ENCODE data around the gene DIPK1B.

The DIPK1B gene

DNA sequence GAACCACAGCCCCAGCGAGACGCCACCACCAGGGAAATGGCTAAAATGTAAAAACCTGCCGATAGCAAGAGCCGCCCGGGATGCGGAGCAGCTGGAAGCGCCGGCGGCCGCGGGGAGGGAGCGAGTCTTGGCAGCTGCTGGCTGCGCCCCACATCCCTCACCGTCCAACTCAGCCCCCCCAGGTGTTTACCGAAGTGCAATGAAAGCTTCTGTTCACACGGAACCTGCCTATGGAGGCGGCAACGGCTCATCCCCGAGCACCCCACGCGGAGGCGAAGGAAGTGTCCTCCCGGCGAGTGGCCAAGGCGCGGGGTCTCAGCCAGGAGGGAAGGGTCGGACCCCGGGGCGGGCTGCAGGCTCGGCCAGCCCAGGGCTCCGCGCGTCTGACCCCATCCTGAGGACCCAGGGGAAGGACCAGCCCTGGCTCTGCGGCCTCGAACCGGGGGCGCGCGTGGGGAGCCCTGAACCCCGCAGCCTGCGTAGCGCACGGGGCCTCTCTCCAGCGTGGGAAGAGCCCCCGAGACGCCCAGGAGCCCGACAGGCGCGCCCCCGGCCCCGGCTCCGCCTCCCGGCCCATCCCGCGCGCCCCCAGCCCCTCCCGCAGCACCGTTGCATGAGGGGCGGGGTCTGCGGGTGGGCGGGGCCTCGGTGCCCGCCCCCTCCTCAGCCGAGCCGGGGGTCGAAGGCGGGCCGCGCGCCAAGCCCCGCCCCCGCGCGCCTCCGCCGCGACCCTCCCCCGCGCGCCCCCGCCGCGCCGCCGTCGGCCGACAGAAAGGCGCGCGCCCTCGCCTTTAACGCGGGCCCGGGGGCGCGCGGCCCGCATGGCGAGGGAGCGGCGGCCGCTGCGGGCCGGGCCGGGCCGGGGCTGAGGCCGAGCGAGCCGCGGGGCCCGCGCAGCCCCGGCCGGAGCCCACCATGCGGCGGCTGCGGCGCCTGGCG lies at the start of gene DIPK1B:
DIPK1B (plus strand) TSS at position 822 of the 939 bp plus-strand sequence; CDS start at position 916, 94 bp downstream.
- DNase-seq = no peak

GRCh38 chr9:136662656-136663581 lies 49.5 kb upstream of the DIPK1B start, which contains the start of gene EGFL7:
TSS of gene EGFL7 (plus strand) at chr9:136662916. CDS start at chr9:136668283, 5,367 bp downstream.
- no peak for DNase-seq

DNA sequence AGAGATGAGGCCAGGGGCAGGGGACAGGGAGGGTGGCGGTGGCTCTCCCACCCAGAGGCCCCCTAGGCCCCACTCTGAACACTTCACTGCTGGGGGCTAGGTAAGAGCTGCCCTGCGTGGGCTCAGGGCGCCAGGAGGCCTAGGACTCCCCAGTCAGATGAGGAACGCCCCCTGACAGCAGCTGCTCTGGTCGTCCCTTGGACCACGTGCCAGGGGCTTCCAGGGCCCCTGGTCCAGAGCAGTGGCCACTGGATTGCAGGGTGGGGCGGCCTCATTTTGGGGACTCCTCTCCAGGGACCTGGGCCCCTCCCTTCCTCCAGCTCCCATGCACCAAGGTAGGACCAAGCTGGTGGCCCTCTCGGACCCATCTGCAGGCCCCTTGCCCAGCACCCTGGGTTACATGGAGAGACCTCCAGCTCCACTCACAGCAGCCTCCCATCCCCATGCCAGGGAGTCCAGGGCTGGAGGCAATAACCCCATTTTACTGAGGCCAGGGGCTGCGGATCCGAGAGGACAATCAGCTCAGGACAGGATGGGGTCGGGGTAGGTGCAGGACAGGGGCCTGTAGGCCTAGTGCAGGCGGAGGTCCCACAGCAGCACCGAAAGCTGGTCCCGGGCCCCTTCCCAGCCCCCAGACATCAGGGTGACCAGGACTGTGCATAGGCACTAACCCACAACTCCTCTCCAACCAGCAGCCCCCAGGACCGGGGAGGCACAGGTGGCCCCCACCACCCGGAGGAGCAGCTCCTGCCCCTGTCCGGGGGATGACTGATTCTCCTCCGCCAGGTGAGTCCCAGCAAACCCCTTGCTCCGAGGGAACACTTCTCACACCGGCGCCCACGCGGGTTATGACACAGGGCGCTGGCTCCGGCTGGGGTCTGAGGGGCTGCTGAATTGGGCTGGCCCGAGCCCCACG lies 48.1 kb upstream of the DIPK1B start:
- no peak for DNase-seq

GRCh38 chr9:136665111-136665703 lies 47.2 kb upstream of the DIPK1B start:
- DNase-seq = no peak

DNA sequence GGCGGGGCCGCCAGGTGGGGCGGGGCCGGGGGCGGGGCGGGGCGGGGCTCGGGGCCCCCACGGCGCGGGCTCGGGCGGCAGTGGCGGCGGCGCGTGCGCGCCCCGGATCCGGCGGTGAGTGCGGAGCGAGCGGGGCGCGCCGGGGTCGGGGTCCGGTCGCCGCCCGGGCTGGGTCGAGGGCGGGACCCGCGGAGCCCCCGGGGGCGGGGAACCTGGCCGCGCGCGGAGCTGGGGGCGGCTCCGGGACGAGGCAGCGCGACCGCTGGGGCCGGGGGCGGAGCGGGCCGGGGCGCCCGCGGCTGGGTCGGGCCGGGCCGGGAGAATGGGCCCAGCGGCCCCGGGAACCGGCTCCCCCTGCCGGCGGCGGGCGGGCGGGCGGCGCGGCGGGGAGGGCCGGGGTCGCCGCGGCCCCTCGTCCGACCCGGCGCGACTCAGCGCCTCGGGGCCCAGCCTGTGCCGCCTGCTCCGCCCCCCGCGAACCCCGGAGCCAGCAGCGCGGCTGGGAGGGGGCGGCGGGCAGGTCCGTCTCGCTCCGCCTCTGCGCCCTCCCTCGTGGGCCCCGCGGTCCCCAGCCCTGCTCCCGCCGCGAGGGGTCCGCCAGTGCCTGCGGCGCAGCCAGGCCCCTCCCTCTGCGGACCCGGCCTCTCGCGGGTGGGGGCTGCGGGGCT lies 46.5 kb upstream of the DIPK1B start:
- DNase-seq = no peak

DNA sequence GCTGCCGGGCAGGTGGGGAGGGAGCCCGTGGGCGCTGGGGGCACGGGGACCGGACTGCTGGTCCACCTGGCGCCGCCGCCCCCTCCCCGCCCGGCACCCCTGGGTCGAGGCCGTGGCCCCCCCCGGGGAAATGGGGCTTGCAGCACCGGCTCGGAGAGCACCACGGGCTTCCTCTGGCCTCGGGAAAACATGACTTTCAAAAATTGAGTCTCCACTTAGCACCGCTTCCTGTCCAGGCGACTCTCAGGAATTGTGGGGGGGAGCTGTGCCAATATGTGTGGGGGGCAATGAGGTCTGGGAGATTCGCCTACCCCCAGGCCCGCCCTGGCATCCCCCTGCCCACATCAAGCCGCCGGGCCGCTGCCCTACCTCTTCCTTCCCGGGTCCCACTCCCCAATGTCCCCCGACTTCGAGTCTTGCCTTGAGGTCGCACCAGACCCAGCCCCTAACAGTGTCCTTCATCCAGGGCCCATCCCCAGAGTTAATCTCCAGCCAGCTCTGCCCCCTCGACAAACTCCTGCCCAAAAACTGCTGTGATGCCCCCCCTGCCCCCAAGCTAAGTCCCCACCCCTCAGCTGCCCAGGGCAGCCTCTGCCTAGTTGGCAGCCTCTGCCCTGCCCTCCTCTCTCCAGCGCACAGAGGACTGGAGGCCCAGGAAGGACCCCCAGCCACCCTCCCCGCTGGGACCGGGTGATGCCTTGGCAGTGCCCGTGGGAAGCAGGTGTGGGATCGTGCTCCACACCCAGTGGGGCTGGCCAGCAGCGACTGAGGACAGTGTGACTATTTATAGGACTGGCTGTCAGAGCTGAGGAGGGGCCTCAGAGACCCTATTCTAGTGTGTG lies 45.8 kb upstream of the DIPK1B start:
- DNase-seq = no peak

DNA sequence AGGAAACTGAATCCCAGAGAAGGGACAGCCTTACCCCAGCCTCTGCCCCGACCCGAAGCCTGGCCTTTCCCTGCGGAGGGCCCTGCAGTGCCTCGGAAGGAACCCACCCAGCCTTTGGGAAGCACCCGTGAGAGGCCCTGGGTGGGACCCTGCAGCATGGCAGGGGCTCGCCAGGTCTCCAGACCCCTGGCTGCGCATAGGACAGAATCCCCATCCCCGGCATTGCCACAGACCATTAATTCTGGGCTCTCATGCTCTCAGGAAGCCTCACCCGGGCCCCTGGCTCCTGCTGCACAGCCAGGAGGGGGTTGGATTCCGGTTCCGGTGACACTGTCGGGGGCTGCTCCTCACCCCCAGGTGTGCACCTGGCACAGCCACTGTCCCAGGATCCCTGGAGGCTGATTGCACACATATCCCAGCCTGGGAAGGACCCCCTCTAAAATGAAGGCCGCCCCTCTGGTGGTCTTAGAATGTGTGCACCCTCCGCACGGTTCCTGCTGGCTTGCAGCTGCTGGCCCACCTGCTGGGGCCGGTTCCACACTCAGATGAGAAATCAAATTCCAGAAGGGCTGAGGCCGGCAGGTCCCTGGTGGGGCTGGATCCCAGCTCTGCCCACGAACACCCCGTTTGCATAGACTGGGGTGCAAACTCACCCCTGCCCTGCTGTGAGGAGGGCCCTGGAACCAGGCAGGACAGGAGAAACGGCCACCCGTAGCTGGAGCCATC lies 45.0 kb upstream of the DIPK1B start:
- peak; percentile 32 for DNase-seq

DNA sequence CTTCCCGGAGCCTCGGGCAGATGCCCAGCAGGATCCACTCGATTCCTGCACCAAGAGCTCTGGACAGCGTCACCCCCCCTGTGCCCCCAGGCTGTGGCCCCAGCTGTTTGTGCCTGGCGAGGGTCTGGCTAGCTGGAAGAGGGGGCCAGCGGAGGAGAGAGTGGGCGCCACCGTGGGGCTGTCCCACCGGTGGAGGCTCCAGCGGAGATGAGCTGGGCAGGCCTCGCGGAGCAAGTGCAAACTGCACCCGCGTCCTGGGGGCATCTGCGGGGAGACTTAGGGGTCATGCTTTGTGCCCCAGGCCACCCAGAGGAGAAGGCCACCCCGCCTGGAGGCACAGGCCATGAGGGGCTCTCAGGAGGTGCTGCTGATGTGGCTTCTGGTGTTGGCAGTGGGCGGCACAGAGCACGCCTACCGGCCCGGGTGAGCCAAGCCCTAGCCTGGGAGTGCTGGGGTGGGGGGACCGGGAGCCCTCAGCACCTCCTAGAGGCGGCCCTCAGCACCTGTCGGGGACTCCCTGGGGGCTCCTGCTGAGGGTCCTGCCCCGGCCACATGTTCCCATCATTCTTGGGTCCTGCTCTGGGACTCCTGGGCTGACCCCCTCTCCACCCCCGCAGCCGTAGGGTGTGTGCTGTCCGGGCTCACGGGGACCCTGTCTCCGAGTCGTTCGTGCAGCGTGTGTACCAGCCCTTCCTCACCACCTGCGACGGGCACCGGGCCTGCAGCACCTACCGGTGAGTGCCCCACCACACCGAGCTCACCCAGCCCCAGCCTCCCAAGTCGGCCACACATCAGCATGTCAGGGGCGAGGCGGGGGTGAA lies 44.2 kb upstream of the DIPK1B start:
- no peak for DNase-seq

DNA sequence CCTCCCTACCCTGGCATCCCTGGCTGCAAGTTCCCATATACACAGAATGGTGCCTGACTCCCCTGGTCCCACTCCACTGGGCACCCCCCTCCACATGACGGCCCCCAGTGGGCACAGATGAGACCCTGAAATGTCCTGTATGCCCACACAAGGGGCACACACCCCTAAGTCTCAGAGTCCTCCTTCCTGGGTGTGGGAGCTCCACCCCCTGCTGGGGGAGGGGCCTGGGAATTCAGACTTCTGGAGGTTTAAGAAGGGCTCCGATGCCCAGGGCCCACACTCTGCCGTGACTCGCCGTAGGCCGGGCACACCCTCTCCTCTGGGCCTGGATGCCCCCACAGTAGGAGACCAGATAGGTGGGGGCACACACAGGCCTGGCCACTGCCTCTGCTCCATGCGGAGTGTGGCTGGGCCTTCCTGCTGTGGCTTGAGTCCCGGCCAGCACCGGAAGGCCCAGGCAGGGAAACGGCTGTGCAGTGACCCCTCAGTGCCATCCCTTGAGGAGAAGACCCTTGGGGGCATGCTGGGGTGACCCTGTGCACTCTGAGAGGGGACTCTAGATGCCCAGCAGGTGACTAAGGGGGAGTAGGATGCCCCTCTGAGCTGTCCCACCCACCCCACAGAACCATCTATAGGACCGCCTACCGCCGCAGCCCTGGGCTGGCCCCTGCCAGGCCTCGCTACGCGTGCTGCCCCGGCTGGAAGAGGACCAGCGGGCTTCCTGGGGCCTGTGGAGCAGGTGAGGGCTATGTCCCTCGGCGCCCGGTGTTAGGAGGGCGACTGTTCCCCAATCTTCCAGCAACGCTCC lies 43.2 kb upstream of the DIPK1B start:
- DNase-seq = no peak

- DNase-seq = no peak
These were observed 42.4 kb upstream of the DIPK1B start for GRCh38 chr9:136669791-136670464.

- no peak for DNase-seq
These were observed 41.7 kb upstream of the DIPK1B start for GRCh38 chr9:136670576-136671253.

GRCh38 chr9:136671254-136671614 lies 41.1 kb upstream of the DIPK1B start:
- no peak for DNase-seq

DNA sequence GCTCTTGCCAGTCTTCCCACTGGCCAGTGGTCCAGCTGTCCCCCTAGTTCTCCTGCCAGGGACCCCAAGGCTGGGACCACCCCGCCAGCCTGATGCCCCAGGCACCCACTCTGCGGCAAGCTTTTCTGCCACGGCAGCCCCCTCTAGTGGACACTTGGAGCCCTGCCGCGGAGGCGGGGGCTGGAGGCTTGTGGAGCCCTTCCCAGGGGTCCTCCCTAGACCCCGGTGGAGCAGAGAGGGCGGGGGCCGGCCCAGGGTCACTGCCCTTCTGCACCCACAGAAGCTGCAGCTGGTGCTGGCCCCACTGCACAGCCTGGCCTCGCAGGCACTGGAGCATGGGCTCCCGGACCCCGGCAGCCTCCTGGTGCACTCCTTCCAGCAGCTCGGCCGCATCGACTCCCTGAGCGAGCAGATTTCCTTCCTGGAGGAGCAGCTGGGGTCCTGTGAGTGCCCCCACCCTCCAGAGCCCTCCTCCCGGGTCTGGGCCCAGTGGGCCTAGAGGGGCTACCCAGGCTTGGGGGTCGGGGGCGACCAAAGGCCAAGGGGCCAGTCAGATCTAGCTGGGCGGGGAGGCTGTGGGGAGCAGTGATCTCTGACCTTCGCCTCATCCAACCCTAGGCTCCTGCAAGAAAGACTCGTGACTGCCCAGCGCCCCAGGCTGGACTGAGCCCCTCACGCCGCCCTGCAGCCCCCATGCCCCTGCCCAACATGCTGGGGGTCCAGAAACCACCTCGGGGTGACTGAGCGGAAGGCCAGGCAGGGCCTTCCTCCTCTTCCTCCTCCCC lies 40.5 kb upstream of the DIPK1B start:
- no peak for DNase-seq

DNA sequence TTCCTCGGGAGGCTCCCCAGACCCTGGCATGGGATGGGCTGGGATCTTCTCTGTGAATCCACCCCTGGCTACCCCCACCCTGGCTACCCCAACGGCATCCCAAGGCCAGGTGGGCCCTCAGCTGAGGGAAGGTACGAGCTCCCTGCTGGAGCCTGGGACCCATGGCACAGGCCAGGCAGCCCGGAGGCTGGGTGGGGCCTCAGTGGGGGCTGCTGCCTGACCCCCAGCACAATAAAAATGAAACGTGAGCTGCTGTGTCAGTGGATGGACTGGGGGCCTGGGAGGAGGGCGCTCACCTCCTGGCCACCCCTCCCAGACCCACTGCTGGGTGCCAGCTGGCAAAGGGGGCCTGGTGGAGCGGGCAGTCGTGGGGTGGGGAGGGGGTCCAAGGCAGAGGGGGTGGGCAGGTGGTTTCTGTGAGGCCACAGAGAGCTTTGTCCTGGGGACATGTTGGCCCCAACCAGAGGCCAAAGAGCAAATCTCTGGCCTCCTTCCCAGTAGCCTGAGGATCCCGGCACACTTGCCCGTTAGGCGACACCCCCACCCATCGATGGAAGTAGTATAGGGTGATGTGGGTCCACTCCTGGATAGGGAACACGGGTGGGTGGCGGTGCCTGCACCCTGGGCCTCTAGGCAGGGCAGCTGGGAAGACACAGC lies 39.8 kb upstream of the DIPK1B start:
- no peak for DNase-seq

Measured in DMS79 (cell line).